ENCODE results near the gene SCN5A.

The SCN5A gene

GRCh38 chr3:38662544-38662943 is 13.1 kb upstream of the SCN5A start:
- no peak for DNase-seq
- Histone ChIP-seq H3K4me3 (ENCODE audit: insufficient read depth, low read depth, low read length, poor library complexity, severe bottlenecking) (no peak overlapping the region), H3K27me3 (replicated peaks; ENCODE audit: control insufficient read depth, insufficient read depth, low read length, poor library complexity, severe bottlenecking) (no peaks in the 10 kb centered on the region), H3K4me1 (ENCODE audit: control insufficient read depth, insufficient read depth, low read length, poor library complexity, severe bottlenecking) (no peaks in the 10 kb centered on the region), H3K27ac (ENCODE audit: insufficient read depth, low read length, poor library complexity, severe bottlenecking) (no peak overlapping the region), H3K36me3 (ENCODE audit: control insufficient read depth, insufficient read depth, low read length) (no peaks in the 10 kb centered on the region), H3K9me3 (ENCODE audit: control insufficient read depth, low read length) (no peaks in the 10 kb centered on the region)

GRCh38 chr3:38658841-38659240 is 9.4 kb upstream of the SCN5A start:
- Histone ChIP-seq H3K36me3 (ENCODE audit: control insufficient read depth, insufficient read depth, low read length) (no peaks in the 10 kb centered on the region), H3K9me3 (ENCODE audit: control insufficient read depth, low read length) (no peaks in the 10 kb centered on the region), H3K4me1 (ENCODE audit: control insufficient read depth, insufficient read depth, low read length, poor library complexity, severe bottlenecking) (no peaks in the 10 kb centered on the region), H3K4me3 (ENCODE audit: insufficient read depth, low read depth, low read length, poor library complexity, severe bottlenecking) (no peak overlapping the region), H3K27me3 (replicated peaks; ENCODE audit: control insufficient read depth, insufficient read depth, low read length, poor library complexity, severe bottlenecking) (peaks cover 11% of the 10 kb centered on the region), H3K27ac (ENCODE audit: insufficient read depth, low read length, poor library complexity, severe bottlenecking) (no peak overlapping the region)
- no peak for DNase-seq

- Histone ChIP-seq H3K36me3 (ENCODE audit: control insufficient read depth, insufficient read depth, low read length) (no peaks in the 10 kb centered on the region), H3K4me1 (ENCODE audit: control insufficient read depth, insufficient read depth, low read length, poor library complexity, severe bottlenecking) (no peaks in the 10 kb centered on the region), H3K27ac (ENCODE audit: insufficient read depth, low read length, poor library complexity, severe bottlenecking) (no peak overlapping the region), H3K4me3 (ENCODE audit: insufficient read depth, low read depth, low read length, poor library complexity, severe bottlenecking) (no peak overlapping the region), H3K9me3 (ENCODE audit: control insufficient read depth, low read length) (no peaks in the 10 kb centered on the region), H3K27me3 (replicated peaks; ENCODE audit: control insufficient read depth, insufficient read depth, low read length, poor library complexity, severe bottlenecking) (peaks cover 11% of the 10 kb centered on the region)
- no peak for DNase-seq
Measured at GRCh38 chr3:38657369-38657768, 7.9 kb upstream of the SCN5A start.

GRCh38 chr3:38655708-38656300 is 6.3 kb upstream of the SCN5A start:
- Histone ChIP-seq H3K9me3 (ENCODE audit: control insufficient read depth, low read length) (no peaks in the 10 kb centered on the region), H3K27ac (ENCODE audit: insufficient read depth, low read length, poor library complexity, severe bottlenecking) (no peak overlapping the region), H3K27me3 (replicated peaks; ENCODE audit: control insufficient read depth, insufficient read depth, low read length, poor library complexity, severe bottlenecking) (peaks cover 11% of the 10 kb centered on the region), H3K4me3 (ENCODE audit: insufficient read depth, low read depth, low read length, poor library complexity, severe bottlenecking) (no peak overlapping the region), H3K36me3 (ENCODE audit: control insufficient read depth, insufficient read depth, low read length) (no peaks in the 10 kb centered on the region), H3K4me1 (ENCODE audit: control insufficient read depth, insufficient read depth, low read length, poor library complexity, severe bottlenecking) (no peaks in the 10 kb centered on the region)
- DNase-seq, result no peak

GRCh38 chr3:38653685-38654537 is 4.4 kb upstream of the SCN5A start:
- Histone ChIP-seq H3K27me3 (replicated peaks; ENCODE audit: control insufficient read depth, insufficient read depth, low read length, poor library complexity, severe bottlenecking) (peaks cover 15% of the 10 kb centered on the region), H3K9me3 (ENCODE audit: control insufficient read depth, low read length) (no peaks in the 10 kb centered on the region), H3K27ac (ENCODE audit: insufficient read depth, low read length, poor library complexity, severe bottlenecking) (no peak overlapping the region), H3K4me3 (ENCODE audit: insufficient read depth, low read depth, low read length, poor library complexity, severe bottlenecking) (no peak overlapping the region), H3K36me3 (ENCODE audit: control insufficient read depth, insufficient read depth, low read length) (no peaks in the 10 kb centered on the region), H3K4me1 (ENCODE audit: control insufficient read depth, insufficient read depth, low read length, poor library complexity, severe bottlenecking) (peaks cover 3% of the 10 kb centered on the region)
- no peak for DNase-seq

- Histone ChIP-seq H3K36me3 (ENCODE audit: control insufficient read depth, insufficient read depth, low read length) (no peaks in the 10 kb centered on the region), H3K27ac (ENCODE audit: insufficient read depth, low read length, poor library complexity, severe bottlenecking) (no peak overlapping the region), H3K4me1 (ENCODE audit: control insufficient read depth, insufficient read depth, low read length, poor library complexity, severe bottlenecking) (peaks cover 7% of the 10 kb centered on the region), H3K9me3 (ENCODE audit: control insufficient read depth, low read length) (no peaks in the 10 kb centered on the region), H3K27me3 (replicated peaks; ENCODE audit: control insufficient read depth, insufficient read depth, low read length, poor library complexity, severe bottlenecking) (peaks cover 20% of the 10 kb centered on the region), H3K4me3 (ENCODE audit: insufficient read depth, low read depth, low read length, poor library complexity, severe bottlenecking) (no peak overlapping the region)
- no peak for DNase-seq
Measured at GRCh38 chr3:38652934-38653333, 3.4 kb upstream of the SCN5A start.

- H3K27ac ChIP-seq (ENCODE audit: insufficient read depth, low read length, poor library complexity, severe bottlenecking), result no peak overlapping the region
- DNase-seq, result peak; percentile 30 to 47 (median 36)
- peaks cover 7% of the 10 kb centered on the region for H3K4me1 ChIP-seq (ENCODE audit: control insufficient read depth, insufficient read depth, low read length, poor library complexity, severe bottlenecking)
- H3K9me3 ChIP-seq (ENCODE audit: control insufficient read depth, low read length), result no peaks in the 10 kb centered on the region
- no peak overlapping the region for H3K4me3 ChIP-seq (ENCODE audit: insufficient read depth, low read depth, low read length, poor library complexity, severe bottlenecking)
- H3K27me3 ChIP-seq (replicated peaks; ENCODE audit: control insufficient read depth, insufficient read depth, low read length, poor library complexity, severe bottlenecking), result peaks cover 12% of the 10 kb centered on the region
- H3K36me3 ChIP-seq (ENCODE audit: control insufficient read depth, insufficient read depth, low read length), result no peaks in the 10 kb centered on the region
Measured at GRCh38 chr3:38651153-38651789, 1.8 kb upstream of the SCN5A start.

GRCh38 chr3:38650248-38650951 is 913 bp upstream of the SCN5A start:
- DNase-seq, result no peak
- Histone ChIP-seq H3K4me1 (ENCODE audit: control insufficient read depth, insufficient read depth, low read length, poor library complexity, severe bottlenecking) (peaks cover 7% of the 10 kb centered on the region), H3K27me3 (replicated peaks; ENCODE audit: control insufficient read depth, insufficient read depth, low read length, poor library complexity, severe bottlenecking) (peaks cover 9% of the 10 kb centered on the region), H3K36me3 (ENCODE audit: control insufficient read depth, insufficient read depth, low read length) (no peaks in the 10 kb centered on the region), H3K4me3 (ENCODE audit: insufficient read depth, low read depth, low read length, poor library complexity, severe bottlenecking) (peak overlapping the region; percentile 45), H3K9me3 (ENCODE audit: control insufficient read depth, low read length) (no peaks in the 10 kb centered on the region), H3K27ac (ENCODE audit: insufficient read depth, low read length, poor library complexity, severe bottlenecking) (no peak overlapping the region)

GRCh38 chr3:38648659-38649499 is 608 bp downstream of the SCN5A start:
- H3K4me3 ChIP-seq (ENCODE audit: insufficient read depth, low read depth, low read length, poor library complexity, severe bottlenecking), result peak overlapping the region; percentile 58

More at GRCh38 chr3:38648659-38649499, 608 bp downstream of the SCN5A start:
- Histone ChIP-seq H3K27ac (ENCODE audit: insufficient read depth, low read length, poor library complexity, severe bottlenecking) (no peak overlapping the region), H3K9me3 (ENCODE audit: control insufficient read depth, low read length) (no peaks in the 10 kb centered on the region), H3K4me1 (ENCODE audit: control insufficient read depth, insufficient read depth, low read length, poor library complexity, severe bottlenecking) (peaks cover 7% of the 10 kb centered on the region), H3K36me3 (ENCODE audit: control insufficient read depth, insufficient read depth, low read length) (no peaks in the 10 kb centered on the region), H3K27me3 (replicated peaks; ENCODE audit: control insufficient read depth, insufficient read depth, low read length, poor library complexity, severe bottlenecking) (peaks cover 9% of the 10 kb centered on the region)
- DNase-seq, result no peak
